GM23338 (cell line): ENCODE results near the gene GSTT2B.

Source experiments
- CREB1 ChIP-seq: fragments of 250-450 bp; sonication (Bioruptor Pico); IDR thresholded peaks from 2 replicates; pipeline ENCODE4 v1.5.0; 2020; ENCODE audit warnings: low read depth, mild to moderate bottlenecking, moderate library complexity
- EZH2 ChIP-seq: fragments of 200-600 bp; sonication (generic); IDR thresholded peaks from one replicate; pipeline ENCODE4 v1.8.0; 2017; ENCODE audit warnings: antibody characterized with exemption, mild to moderate bottlenecking, low read depth; ENCODE audit not compliant: unreplicated experiment
- EZH2phosphoT487 ChIP-seq: fragments of 200-600 bp; sonication (generic); IDR thresholded peaks from one replicate; pipeline ENCODE4 v1.8.1; 2018; ENCODE audit warnings: antibody characterized with exemption; ENCODE audit not compliant: unreplicated experiment
- JUNB ChIP-seq: IDR thresholded peaks from one replicate; pipeline ENCODE4 v1.6.1; 2016; ENCODE audit warnings: antibody characterized with exemption; ENCODE audit not compliant: unreplicated experiment
- NANOG ChIP-seq: IDR thresholded peaks from 2 replicates; pipeline ENCODE4 v1.6.1; 2016; ENCODE audit warnings: antibody characterized with exemption, borderline replicate concordance
- POLR2AphosphoS5 ChIP-seq: IDR thresholded peaks from 2 replicates; pipeline ENCODE4 v1.6.1; 2016; ENCODE audit warnings: antibody characterized with exemption, low read depth
- STAT1 ChIP-seq: IDR thresholded peaks from one replicate; pipeline ENCODE4 v1.6.1; 2016; ENCODE audit warnings: antibody characterized with exemption; ENCODE audit not compliant: unreplicated experiment
- ZNF331 ChIP-seq: fragments of 250-450 bp; sonication (Bioruptor Pico); IDR thresholded peaks from 2 replicates; pipeline ENCODE4 v1.5.0; 2020; ENCODE audit warnings: low read depth, mild to moderate bottlenecking, moderate library complexity
- ZNF462 ChIP-seq: fragments of 250-450 bp; sonication (Bioruptor Pico); IDR thresholded peaks from 2 replicates; pipeline ENCODE4 v1.5.0; 2020; ENCODE audit warnings: mild to moderate bottlenecking, moderate library complexity
- TF ChIP-seq, protein P1 (sequence below), 2 experiments: fragments of 200-600 bp in 1 of 2; sonication (generic) in 1 of 2; conservative IDR thresholded peaks; 2 replicates each; pipeline versions ENCODE4 v1.5.1 to v1.6.1; 2016 to 2017; ENCODE audit warnings: antibody characterized with exemption in 2 of 2, low read depth in 2 of 2, mild to moderate bottlenecking in 2 of 2, moderate library complexity in 1 of 2
- TF ChIP-seq, protein P2 (sequence below): IDR thresholded peaks from one replicate; pipeline ENCODE4 v1.6.1; 2018; ENCODE audit warnings: antibody characterized with exemption; ENCODE audit not compliant: unreplicated experiment
- TF ChIP-seq, protein P3 (sequence below): IDR thresholded peaks from 2 replicates; pipeline ENCODE4 v1.6.1; 2016; ENCODE audit warnings: antibody characterized with exemption

DNA sequence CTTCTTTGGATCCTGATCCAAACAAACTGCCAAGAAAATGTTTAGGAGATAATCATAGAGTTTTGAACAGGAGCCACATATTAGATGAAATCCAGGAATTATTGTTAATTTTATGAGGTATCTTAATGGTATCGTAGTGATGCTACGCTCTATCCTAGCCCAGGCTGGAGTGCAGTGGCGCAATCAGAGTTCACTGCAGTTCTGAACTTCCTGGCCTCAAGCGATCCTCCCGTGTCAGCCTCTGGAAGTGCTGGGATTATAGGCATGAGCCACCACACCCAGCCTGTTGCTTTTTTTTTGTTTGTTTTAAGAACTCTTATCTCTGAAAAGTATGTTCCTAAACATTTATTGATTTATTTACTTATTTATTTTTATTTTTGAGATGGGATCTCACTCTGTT, 41.9 kb upstream of the GSTT2B start:
- TF ChIP-seq, protein P1, sequence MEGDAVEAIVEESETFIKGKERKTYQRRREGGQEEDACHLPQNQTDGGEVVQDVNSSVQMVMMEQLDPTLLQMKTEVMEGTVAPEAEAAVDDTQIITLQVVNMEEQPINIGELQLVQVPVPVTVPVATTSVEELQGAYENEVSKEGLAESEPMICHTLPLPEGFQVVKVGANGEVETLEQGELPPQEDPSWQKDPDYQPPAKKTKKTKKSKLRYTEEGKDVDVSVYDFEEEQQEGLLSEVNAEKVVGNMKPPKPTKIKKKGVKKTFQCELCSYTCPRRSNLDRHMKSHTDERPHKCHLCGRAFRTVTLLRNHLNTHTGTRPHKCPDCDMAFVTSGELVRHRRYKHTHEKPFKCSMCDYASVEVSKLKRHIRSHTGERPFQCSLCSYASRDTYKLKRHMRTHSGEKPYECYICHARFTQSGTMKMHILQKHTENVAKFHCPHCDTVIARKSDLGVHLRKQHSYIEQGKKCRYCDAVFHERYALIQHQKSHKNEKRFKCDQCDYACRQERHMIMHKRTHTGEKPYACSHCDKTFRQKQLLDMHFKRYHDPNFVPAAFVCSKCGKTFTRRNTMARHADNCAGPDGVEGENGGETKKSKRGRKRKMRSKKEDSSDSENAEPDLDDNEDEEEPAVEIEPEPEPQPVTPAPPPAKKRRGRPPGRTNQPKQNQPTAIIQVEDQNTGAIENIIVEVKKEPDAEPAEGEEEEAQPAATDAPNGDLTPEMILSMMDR (conservative IDR thresholded peaks at IDR 0.05; ENCODE audit: low read depth in 2 of 2), result no peak
- no peak for TF ChIP-seq EZH2
- no peak for TF ChIP-seq ZNF331 (CRISPR knock-in tag)
- no peak for TF ChIP-seq POLR2AphosphoS5
- TF ChIP-seq, protein P2, sequence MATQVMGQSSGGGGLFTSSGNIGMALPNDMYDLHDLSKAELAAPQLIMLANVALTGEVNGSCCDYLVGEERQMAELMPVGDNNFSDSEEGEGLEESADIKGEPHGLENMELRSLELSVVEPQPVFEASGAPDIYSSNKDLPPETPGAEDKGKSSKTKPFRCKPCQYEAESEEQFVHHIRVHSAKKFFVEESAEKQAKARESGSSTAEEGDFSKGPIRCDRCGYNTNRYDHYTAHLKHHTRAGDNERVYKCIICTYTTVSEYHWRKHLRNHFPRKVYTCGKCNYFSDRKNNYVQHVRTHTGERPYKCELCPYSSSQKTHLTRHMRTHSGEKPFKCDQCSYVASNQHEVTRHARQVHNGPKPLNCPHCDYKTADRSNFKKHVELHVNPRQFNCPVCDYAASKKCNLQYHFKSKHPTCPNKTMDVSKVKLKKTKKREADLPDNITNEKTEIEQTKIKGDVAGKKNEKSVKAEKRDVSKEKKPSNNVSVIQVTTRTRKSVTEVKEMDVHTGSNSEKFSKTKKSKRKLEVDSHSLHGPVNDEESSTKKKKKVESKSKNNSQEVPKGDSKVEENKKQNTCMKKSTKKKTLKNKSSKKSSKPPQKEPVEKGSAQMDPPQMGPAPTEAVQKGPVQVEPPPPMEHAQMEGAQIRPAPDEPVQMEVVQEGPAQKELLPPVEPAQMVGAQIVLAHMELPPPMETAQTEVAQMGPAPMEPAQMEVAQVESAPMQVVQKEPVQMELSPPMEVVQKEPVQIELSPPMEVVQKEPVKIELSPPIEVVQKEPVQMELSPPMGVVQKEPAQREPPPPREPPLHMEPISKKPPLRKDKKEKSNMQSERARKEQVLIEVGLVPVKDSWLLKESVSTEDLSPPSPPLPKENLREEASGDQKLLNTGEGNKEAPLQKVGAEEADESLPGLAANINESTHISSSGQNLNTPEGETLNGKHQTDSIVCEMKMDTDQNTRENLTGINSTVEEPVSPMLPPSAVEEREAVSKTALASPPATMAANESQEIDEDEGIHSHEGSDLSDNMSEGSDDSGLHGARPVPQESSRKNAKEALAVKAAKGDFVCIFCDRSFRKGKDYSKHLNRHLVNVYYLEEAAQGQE, result no peak
- no peak for TF ChIP-seq EZH2phosphoT487
- TF ChIP-seq, protein P3, sequence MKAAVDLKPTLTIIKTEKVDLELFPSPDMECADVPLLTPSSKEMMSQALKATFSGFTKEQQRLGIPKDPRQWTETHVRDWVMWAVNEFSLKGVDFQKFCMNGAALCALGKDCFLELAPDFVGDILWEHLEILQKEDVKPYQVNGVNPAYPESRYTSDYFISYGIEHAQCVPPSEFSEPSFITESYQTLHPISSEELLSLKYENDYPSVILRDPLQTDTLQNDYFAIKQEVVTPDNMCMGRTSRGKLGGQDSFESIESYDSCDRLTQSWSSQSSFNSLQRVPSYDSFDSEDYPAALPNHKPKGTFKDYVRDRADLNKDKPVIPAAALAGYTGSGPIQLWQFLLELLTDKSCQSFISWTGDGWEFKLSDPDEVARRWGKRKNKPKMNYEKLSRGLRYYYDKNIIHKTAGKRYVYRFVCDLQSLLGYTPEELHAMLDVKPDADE, result no peak
- no peak for TF ChIP-seq CREB1
- no peak for TF ChIP-seq STAT1
- no peak for TF ChIP-seq NANOG
- TF ChIP-seq ZNF462 (CRISPR knock-in tag), result no peak
- no peak for TF ChIP-seq JUNB
